ENCODE measurements around the gene NTRK3.

DNA sequence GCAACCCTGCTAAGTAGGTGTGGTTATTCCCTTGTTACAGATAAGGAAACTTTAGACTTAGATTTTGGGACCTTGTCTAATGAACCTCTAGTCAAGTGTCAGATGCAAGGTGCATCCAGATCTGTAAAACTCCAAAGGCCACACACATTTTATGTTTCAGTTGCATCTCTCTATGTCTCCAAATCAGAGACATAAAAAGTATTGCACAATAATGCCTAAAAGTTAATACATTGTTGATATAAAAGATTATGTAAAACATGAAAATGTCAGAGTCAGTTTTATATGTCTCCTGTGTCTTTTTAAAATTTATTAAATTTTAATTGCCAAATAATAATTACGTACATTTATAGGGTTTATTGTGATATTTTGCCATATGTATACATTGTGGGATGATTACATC, 408.5 kb downstream of the NTRK3 start:
- TF ChIP-seq, protein P1, sequence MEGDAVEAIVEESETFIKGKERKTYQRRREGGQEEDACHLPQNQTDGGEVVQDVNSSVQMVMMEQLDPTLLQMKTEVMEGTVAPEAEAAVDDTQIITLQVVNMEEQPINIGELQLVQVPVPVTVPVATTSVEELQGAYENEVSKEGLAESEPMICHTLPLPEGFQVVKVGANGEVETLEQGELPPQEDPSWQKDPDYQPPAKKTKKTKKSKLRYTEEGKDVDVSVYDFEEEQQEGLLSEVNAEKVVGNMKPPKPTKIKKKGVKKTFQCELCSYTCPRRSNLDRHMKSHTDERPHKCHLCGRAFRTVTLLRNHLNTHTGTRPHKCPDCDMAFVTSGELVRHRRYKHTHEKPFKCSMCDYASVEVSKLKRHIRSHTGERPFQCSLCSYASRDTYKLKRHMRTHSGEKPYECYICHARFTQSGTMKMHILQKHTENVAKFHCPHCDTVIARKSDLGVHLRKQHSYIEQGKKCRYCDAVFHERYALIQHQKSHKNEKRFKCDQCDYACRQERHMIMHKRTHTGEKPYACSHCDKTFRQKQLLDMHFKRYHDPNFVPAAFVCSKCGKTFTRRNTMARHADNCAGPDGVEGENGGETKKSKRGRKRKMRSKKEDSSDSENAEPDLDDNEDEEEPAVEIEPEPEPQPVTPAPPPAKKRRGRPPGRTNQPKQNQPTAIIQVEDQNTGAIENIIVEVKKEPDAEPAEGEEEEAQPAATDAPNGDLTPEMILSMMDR (IDR thresholded peaks at IDR 0.05) = no peak
- TF ChIP-seq POLR2A (IDR thresholded peaks at IDR 0.05) = no peak

Data from prostate gland (tissue), 2 donors.